OCI-LY7 (cell line): Measurements from ENCODE around the gene AOAH. TPM values are rescaled to one million over a fixed set of nuclear protein-coding genes. Genes with fewer than 3 reads are reported as not detected.
A peak's percentile ranks its signal among the peaks of the same experiment; 100 is the strongest.

Experiments used
- BruUV-seq: library from RNA; stranded (reverse); fragments of 400-500 nt; replicated peaks from 2 replicates; lab custom pipeline; 2021; lab: Mats Ljungman, UMichigan
- CTCF ChIA-PET: fragments of 300-600 bp; sonication (Branson Sonifier 250); formaldehyde crosslinking; loops from one replicate; lab custom pipeline; 2022; ENCODE audit warnings: antibody characterized with exemption; ENCODE audit not compliant: unreplicated experiment; lab: Charles Lee
- POLR2A ChIA-PET: fragments of 300-600 bp; sonication (Branson Sonifier 250); formaldehyde crosslinking; loops from one replicate; lab custom pipeline; 2022; ENCODE audit warnings: antibody characterized with exemption; lab: Charles Lee
- DNase-seq: peaks from one replicate; pipeline ENCODE4 v3.0.0-alpha.2; 2015; ENCODE audit warnings: low spot score
- H2AFZ ChIP-seq: fragments of 200-600 bp; sonication (generic), shearing (Covaris generic); 2 replicates; pipeline ENCODE4 v1.6.1; 2014; ENCODE audit warnings: mild to moderate bottlenecking, antibody characterized with exemption, low read length, moderate library complexity
- H3K27ac ChIP-seq: fragments of 200-600 bp; sonication (generic); 2 replicates; pipeline ENCODE4 v1.5.1; 2014; ENCODE audit warnings: mixed run types, low read depth, mild to moderate bottlenecking, moderate library complexity, low read length, inconsistent platforms; ENCODE audit not compliant: poor library complexity, severe bottlenecking
- H3K36me3 ChIP-seq: fragments of 200-600 bp; sonication (generic); 2 replicates; pipeline ENCODE4 v1.6.1; 2014; ENCODE audit warnings: mild to moderate bottlenecking, antibody characterized with exemption, low read length, moderate library complexity, mixed read lengths; ENCODE audit not compliant: insufficient read depth
- H3K4me1 ChIP-seq: fragments of 200-600 bp; sonication (generic); 2 replicates; pipeline ENCODE4 v1.5.1; 2014; ENCODE audit warnings: mild to moderate bottlenecking, low read length; ENCODE audit not compliant: insufficient read depth, poor library complexity, severe bottlenecking
- H3K4me2 ChIP-seq: fragments of 200-600 bp; sonication (generic); 2 replicates; pipeline ENCODE4 v1.6.1; 2014; ENCODE audit warnings: mild to moderate bottlenecking, low read length
- H3K4me3 ChIP-seq: fragments of 200-600 bp; sonication (generic); 2 replicates; pipeline ENCODE4 v1.5.1; 2014; ENCODE audit warnings: mild to moderate bottlenecking, low read depth, low read length; ENCODE audit not compliant: poor library complexity, severe bottlenecking
- H3K79me2 ChIP-seq: fragments of 200-600 bp; sonication (generic); 2 replicates; pipeline ENCODE4 v1.6.1; 2016; ENCODE audit warnings: low read depth, mild to moderate bottlenecking, low read length, moderate library complexity, mixed read lengths; ENCODE audit not compliant: insufficient read depth
- H3K9me2 ChIP-seq: fragments of 200-600 bp; sonication (generic); 2 replicates; pipeline ENCODE4 v1.6.1; 2016; ENCODE audit warnings: mild to moderate bottlenecking, low read length, mixed read lengths; ENCODE audit not compliant: insufficient read depth
- H3K9me3 ChIP-seq: fragments of 200-600 bp; sonication (generic); 2 replicates; pipeline ENCODE4 v1.6.1; 2014; ENCODE audit warnings: mild to moderate bottlenecking, mixed run types, low read length, mixed read lengths
- H4K20me1 ChIP-seq: fragments of 200-600 bp; sonication (generic); 2 replicates; pipeline ENCODE4 v1.6.1; 2014; ENCODE audit warnings: mild to moderate bottlenecking, antibody characterized with exemption, low read length, moderate library complexity, mixed read lengths; ENCODE audit not compliant: insufficient read depth
- CTCF ChIP-seq: fragments of 200-600 bp; sonication (generic); conservative IDR thresholded peaks from 2 replicates; pipeline ENCODE4 v1.5.1; 2014; ENCODE audit warnings: mild to moderate bottlenecking, antibody characterized with exemption, low read length, moderate library complexity, mixed read lengths
- EZH2phosphoT487 ChIP-seq: fragments of 200-600 bp; sonication (generic); IDR thresholded peaks from 2 replicates; pipeline ENCODE4 v1.6.1; 2018; ENCODE audit warnings: low read depth, borderline replicate concordance, mild to moderate bottlenecking, mixed run types, antibody characterized with exemption, low read length, moderate library complexity, mixed read lengths
- intact Hi-C: fragments of 100-400 bp; cut with micrococcal nuclease; formaldehyde crosslinking; loops from one replicate; pipeline ENCODE4 v1.10.0; 2022; ENCODE audit not compliant: unreplicated experiment
- total RNA-seq, 2 experiments: library from RNA; depleted of rRNA in 1 of 2; stranded (reverse); fragments of >200 nt in 1 of 2; shearing (Covaris generic) in 1 of 2; gene quantifications; 2 replicates each; pipeline ENCODE4 v1.2.3, GENCODE V29; 2014 to 2022

The AOAH gene
- total RNA-seq, 2 experiments from 2014 or later: 0.13 to 0.61 TPM

- Histone ChIP-seq H3K79me2 (no peaks in the 10 kb centered on the region), H3K4me2 (no peak overlapping the region), H3K9me3 (no peaks in the 10 kb centered on the region), H3K4me3 (no peak overlapping the region), H3K9me2 (no peaks in the 10 kb centered on the region), H3K27ac (no peak overlapping the region), H3K36me3 (no peaks in the 10 kb centered on the region), H2AFZ (no peak overlapping the region; the same call in 1 of the 2 replicates), H4K20me1 (no peaks in the 10 kb centered on the region), H3K4me1 (no peaks in the 10 kb centered on the region)
- no TSS peak for BruUV-seq
- TF ChIP-seq EZH2phosphoT487: no peak
- no peak for TF ChIP-seq CTCF
- intact Hi-C loops: no loop called here
- DNase-seq: no peak
- POLR2A ChIA-PET: no interaction called here
- CTCF ChIA-PET: no interaction called here
Observed at GRCh38 chr7:36474283-36475010, 249.8 kb downstream of the AOAH start.

- POLR2A ChIA-PET: no interaction called here
- peak; percentile 28 for DNase-seq
- TF ChIP-seq CTCF (peak; percentile 78), EZH2phosphoT487 (no peak)
Observed at GRCh38 chr7:36473454-36474282, 250.6 kb downstream of the AOAH start.

More at GRCh38 chr7:36473454-36474282, 250.6 kb downstream of the AOAH start:
- H3K9me3 ChIP-seq: no peaks in the 10 kb centered on the region
- BruUV-seq: no TSS peak
- no peak overlapping the region; the same call in 1 of the 2 replicates for H2AFZ ChIP-seq
- no peak overlapping the region for H3K4me2 ChIP-seq
- H3K79me2 ChIP-seq: no peaks in the 10 kb centered on the region
- H3K36me3 ChIP-seq: no peaks in the 10 kb centered on the region
- CTCF ChIA-PET: no interaction called here
- intact Hi-C loops: no loop called here
- no peak overlapping the region for H3K4me3 ChIP-seq
- no peak overlapping the region for H3K27ac ChIP-seq
- H3K4me1 ChIP-seq: no peaks in the 10 kb centered on the region
- H3K9me2 ChIP-seq: no peaks in the 10 kb centered on the region
- H4K20me1 ChIP-seq: no peaks in the 10 kb centered on the region
